GM12864 (cell line): ENCODE results near the gene MTM1.

Experiments
- DNase-seq: peaks from one replicate; pipeline ENCODE4 v3.0.0-alpha.2; 2011; ENCODE audit warnings: low read depth
- H3K4me3 ChIP-seq: 2 replicates; pipeline ENCODE4 v1.5.1; 2011; ENCODE audit warnings: mild to moderate bottlenecking, low read depth, low read length, control low read depth
- CTCF ChIP-seq: IDR thresholded peaks from 2 replicates; pipeline ENCODE4 v1.5.1; 2011; ENCODE audit warnings: low read depth, mild to moderate bottlenecking, moderate library complexity, low read length, control low read depth, inconsistent platforms; ENCODE audit errors: missing control alignments

Gene MTM1

GRCh38 chrX:150548684-150549083 lies 19.7 kb upstream of the MTM1 start:
- no peak for TF ChIP-seq CTCF
- no peak for DNase-seq
- H3K4me3 ChIP-seq = no peak overlapping the region

GRCh38 chrX:150551963-150552362 lies 16.5 kb upstream of the MTM1 start:
- no peak for DNase-seq
- no peak overlapping the region for H3K4me3 ChIP-seq
- no peak for TF ChIP-seq CTCF

- no peak for TF ChIP-seq CTCF
- DNase-seq = no peak
- no peak overlapping the region for H3K4me3 ChIP-seq
These were observed 10.0 kb upstream of the MTM1 start for GRCh38 chrX:150558424-150558823.

- no peak for DNase-seq
- no peak for TF ChIP-seq CTCF
- H3K4me3 ChIP-seq = no peak overlapping the region
These were observed 3.6 kb upstream of the MTM1 start for GRCh38 chrX:150564838-150565237.

GRCh38 chrX:150565551-150565950 lies 2.9 kb upstream of the MTM1 start:
- no peak overlapping the region for H3K4me3 ChIP-seq
- DNase-seq = no peak
- no peak for TF ChIP-seq CTCF

GRCh38 chrX:150566734-150567182 lies 1.7 kb upstream of the MTM1 start:
- H3K4me3 ChIP-seq = no peak overlapping the region
- TF ChIP-seq CTCF = no peak
- DNase-seq = no peak

- no peak for TF ChIP-seq CTCF
- peak overlapping the region; percentile 30 for H3K4me3 ChIP-seq
- no peak for DNase-seq
These were observed 639 bp upstream of the MTM1 start for GRCh38 chrX:150567645-150568319.
